AG09309 (cell line): Measurements from ENCODE around the gene MB.
"Not testable (repeated sequence)": the region's sequence is repeated elsewhere in the genome, so short reads cannot be mapped to it uniquely, and the experiment has no call there.

Source experiments
- DNase-seq: peaks from one replicate; pipeline ENCODE4 v3.0.0-alpha.2; 2010; ENCODE audit warnings: low read depth
- H3K4me3 ChIP-seq: 2 replicates; pipeline ENCODE4 v1.5.1; 2011; ENCODE audit warnings: mild to moderate bottlenecking, low read depth, low read length, moderate library complexity; ENCODE audit not compliant: control insufficient read depth
- CTCF ChIP-seq: IDR thresholded peaks from 2 replicates; pipeline ENCODE4 v1.5.1; 2011; ENCODE audit warnings: mild to moderate bottlenecking, low read depth, low read length, inconsistent platforms; ENCODE audit not compliant: insufficient read depth, control insufficient read depth; ENCODE audit errors: missing control alignments

Gene MB

GRCh38 chr22:35624547-35624946 is 7.4 kb upstream of the MB start:
- no peak for TF ChIP-seq CTCF
- no peak overlapping the region for H3K4me3 ChIP-seq
- no peak for DNase-seq

- not testable (repeated sequence) for H3K4me3 ChIP-seq, DNase-seq
Observed at GRCh38 chr22:35623885-35624284, 6.8 kb upstream of the MB start.

GRCh38 chr22:35622191-35622913 is 5.2 kb upstream of the MB start:
- no peak for TF ChIP-seq CTCF
- no peak for DNase-seq
- H3K4me3 ChIP-seq: no peak overlapping the region

GRCh38 chr22:35621451-35621850 is 4.3 kb upstream of the MB start:
- TF ChIP-seq CTCF: no peak
- no peak overlapping the region for H3K4me3 ChIP-seq
- no peak for DNase-seq

GRCh38 chr22:35620624-35621251 is 3.6 kb upstream of the MB start:
- no peak for DNase-seq
- no peak for TF ChIP-seq CTCF
- H3K4me3 ChIP-seq: no peak overlapping the region

GRCh38 chr22:35619336-35620094 is 2.4 kb upstream of the MB start:
- no peak overlapping the region for H3K4me3 ChIP-seq
- DNase-seq: no peak
- TF ChIP-seq CTCF: no peak
